Neural crest cell (in vitro differentiated cells): ENCODE results near the gene TRDMT1. TPM values are rescaled to one million over a fixed set of nuclear protein-coding genes. Genes with fewer than 3 reads are reported as not detected.

ENCODE experiments used
- DNase-seq: peaks from one replicate; pipeline ENCODE4 v3.0.0; 2021; ENCODE audit warnings: low read depth, mixed read lengths, low spot score
- H3K27ac Mint-ChIP-seq: one replicate; pipeline ENCODE4 v1.8.0; 2021; ENCODE audit warnings: mild to moderate bottlenecking, mixed read lengths; ENCODE audit not compliant: unreplicated experiment
- H3K27me3 Mint-ChIP-seq: 2 replicates; pipeline ENCODE4 v1.8.0; 2021; ENCODE audit warnings: low read depth, mild to moderate bottlenecking, mixed read lengths
- H3K36me3 Mint-ChIP-seq: 2 replicates; pipeline ENCODE4 v1.8.0; 2021; ENCODE audit warnings: low read depth, mild to moderate bottlenecking, mixed read lengths
- H3K4me1 Mint-ChIP-seq: 2 replicates; pipeline ENCODE4 v1.8.0; 2021; ENCODE audit warnings: mixed read lengths
- H3K4me3 Mint-ChIP-seq: one replicate; pipeline ENCODE4 v1.8.0; 2021; ENCODE audit warnings: mild to moderate bottlenecking, mixed read lengths
- H3K9me3 Mint-ChIP-seq: 2 replicates; pipeline ENCODE4 v1.8.0; 2021; ENCODE audit warnings: mixed read lengths
- total RNA-seq: library from RNA; stranded (reverse); gene quantifications from 2 replicates; pipeline ENCODE4 v1.2.1, GENCODE V29; 2021
- TF ChIP-seq, protein P1 (sequence below): fragments of 200-600 bp; sonication (generic); conservative IDR thresholded peaks from 2 replicates; pipeline ENCODE4 v1.5.0; 2021; ENCODE audit warnings: antibody characterized with exemption, mild to moderate bottlenecking

TRDMT1 gene
- total RNA-seq, 1 donor from 2014 or later, result 17.3 TPM

DNA sequence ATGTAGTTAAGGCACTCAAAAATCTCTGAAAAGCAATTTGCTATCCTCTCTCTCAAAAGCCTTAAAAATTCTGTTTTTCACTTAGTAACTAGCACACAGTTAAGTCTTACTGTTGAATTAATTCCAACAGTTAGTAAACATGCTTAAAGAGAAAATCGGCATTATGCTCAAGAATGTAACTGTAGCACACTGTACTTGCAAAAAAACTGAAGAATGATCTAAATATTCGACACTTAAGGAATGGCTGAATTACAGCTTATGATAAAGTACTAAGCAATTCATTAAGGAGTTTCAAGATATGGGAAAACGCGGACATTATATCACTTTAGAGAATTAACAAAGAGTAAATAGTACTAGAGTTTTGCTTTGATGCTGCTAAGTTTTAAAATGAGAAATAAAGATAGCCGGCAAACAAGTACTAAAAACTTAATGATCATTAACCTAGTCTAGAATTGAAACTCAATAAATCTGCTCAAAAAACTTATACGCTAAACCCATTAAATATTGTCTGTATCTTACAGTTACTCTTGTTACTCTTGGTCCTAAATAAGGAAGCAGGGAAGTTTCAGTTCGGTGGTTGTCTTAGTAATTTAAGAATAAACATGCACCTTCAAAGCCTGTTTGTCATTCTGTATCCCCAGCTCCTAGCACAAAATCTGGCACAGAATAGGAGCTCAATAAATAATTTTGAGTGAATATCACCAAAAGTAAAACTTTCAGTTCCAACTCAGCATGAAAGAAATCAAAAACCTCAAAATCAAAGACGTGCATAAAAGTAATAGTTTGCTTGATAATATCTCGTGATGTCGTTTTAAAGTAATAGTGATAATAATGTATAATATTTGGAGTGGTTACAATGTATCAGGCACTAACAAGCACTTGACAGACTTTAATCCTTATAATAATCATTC lies 1.2 kb downstream of the TRDMT1 start:
- H3K27me3 Mint-ChIP-seq, result no peaks in the 10 kb centered on the region
- H3K27ac Mint-ChIP-seq, result peak overlapping the region; percentile 98
- DNase-seq, result no peak
- TF ChIP-seq, protein P1, sequence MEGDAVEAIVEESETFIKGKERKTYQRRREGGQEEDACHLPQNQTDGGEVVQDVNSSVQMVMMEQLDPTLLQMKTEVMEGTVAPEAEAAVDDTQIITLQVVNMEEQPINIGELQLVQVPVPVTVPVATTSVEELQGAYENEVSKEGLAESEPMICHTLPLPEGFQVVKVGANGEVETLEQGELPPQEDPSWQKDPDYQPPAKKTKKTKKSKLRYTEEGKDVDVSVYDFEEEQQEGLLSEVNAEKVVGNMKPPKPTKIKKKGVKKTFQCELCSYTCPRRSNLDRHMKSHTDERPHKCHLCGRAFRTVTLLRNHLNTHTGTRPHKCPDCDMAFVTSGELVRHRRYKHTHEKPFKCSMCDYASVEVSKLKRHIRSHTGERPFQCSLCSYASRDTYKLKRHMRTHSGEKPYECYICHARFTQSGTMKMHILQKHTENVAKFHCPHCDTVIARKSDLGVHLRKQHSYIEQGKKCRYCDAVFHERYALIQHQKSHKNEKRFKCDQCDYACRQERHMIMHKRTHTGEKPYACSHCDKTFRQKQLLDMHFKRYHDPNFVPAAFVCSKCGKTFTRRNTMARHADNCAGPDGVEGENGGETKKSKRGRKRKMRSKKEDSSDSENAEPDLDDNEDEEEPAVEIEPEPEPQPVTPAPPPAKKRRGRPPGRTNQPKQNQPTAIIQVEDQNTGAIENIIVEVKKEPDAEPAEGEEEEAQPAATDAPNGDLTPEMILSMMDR, result no peak
- peak overlapping the region; percentile 98 for H3K4me3 Mint-ChIP-seq
- H3K36me3 Mint-ChIP-seq, result peaks cover 2% of the 10 kb centered on the region
- H3K4me1 Mint-ChIP-seq, result peaks cover 45% of the 10 kb centered on the region
- H3K9me3 Mint-ChIP-seq, result no peaks in the 10 kb centered on the region

DNA sequence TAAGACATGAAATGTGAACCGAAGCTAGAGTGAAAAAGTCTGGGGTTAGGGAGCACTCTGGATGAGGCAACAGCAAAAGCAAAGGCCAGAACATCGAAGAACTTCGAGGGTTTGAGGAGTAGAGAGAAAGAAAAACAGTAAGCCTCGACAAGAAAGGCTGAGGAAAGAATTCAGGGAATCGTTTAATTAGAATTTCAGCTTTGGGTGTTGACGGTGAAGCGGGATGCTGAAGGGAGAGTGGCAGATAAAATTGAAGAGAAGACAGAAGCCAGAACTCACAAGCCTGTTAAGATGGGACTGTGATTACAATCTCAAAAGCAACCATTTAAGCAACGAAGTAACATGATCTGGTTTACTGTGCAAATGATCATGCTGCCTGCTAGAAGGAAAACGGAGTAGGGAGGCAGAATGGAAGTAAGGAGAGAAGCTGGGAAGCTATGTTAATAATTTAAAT lies 2.1 kb downstream of the TRDMT1 start:
- Mint-ChIP-seq H3K4me3 (peak overlapping the region; percentile 98), H3K27me3 (no peaks in the 10 kb centered on the region), H3K27ac (peak overlapping the region; percentile 98), H3K36me3 (peaks cover 2% of the 10 kb centered on the region), H3K4me1 (peaks cover 45% of the 10 kb centered on the region), H3K9me3 (no peaks in the 10 kb centered on the region)
- TF ChIP-seq, protein P1, result no peak
- no peak for DNase-seq

DNA sequence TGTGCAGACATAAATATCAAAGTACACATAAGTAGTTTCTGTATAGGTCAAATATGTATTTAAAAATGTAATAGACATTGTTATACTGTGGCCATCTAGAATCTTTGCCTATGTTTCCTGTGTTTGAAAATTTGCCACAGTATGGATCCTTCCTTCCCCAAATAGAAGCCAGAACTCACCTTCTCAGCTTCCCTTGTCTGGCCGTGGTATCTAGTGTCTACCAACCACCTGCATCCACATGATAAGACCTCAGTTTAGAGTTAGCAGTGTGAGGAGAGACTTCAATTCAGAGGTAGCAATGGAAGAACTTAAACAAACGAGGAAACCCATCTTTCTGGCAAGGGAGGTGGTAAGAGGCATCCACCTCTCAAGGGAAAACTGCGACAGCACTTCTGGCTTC lies 4.9 kb downstream of the TRDMT1 start:
- peaks cover 29% of the 10 kb centered on the region for H3K4me1 Mint-ChIP-seq

DNA sequence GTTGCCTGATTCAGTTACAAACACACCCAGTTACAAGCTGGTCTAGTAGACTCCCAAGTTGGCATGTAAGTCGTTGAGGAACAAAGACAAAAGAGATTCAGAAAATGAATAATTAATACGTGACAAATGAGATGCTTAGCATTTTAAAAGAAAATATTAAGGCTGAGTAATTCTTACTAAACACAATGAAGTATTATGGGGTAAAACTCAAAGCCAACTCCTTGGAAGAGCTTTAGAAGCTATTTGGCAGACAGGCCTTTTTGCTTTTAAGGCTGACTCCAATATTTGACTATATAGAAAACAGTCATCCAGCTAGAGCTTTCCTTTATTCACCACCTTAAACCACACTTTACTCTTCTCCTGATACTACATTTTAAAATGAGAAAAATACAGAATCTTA lies 5.4 kb downstream of the TRDMT1 start:
- H3K27me3 Mint-ChIP-seq, result no peaks in the 10 kb centered on the region
- peaks cover 10% of the 10 kb centered on the region for H3K36me3 Mint-ChIP-seq
- no peak overlapping the region for H3K27ac Mint-ChIP-seq
- peaks cover 26% of the 10 kb centered on the region for H3K4me1 Mint-ChIP-seq
- no peak for DNase-seq
- H3K4me3 Mint-ChIP-seq, result no peak overlapping the region
- peaks cover 7% of the 10 kb centered on the region for H3K9me3 Mint-ChIP-seq
- TF ChIP-seq, protein P1, result no peak

More for the DNA sequence above, 4.9 kb downstream of the TRDMT1 start:
- Mint-ChIP-seq H3K36me3 (peaks cover 10% of the 10 kb centered on the region), H3K9me3 (peaks cover 7% of the 10 kb centered on the region), H3K27me3 (no peaks in the 10 kb centered on the region), H3K4me3 (no peak overlapping the region), H3K27ac (no peak overlapping the region)
- TF ChIP-seq, protein P1, result no peak
- no peak for DNase-seq

DNA sequence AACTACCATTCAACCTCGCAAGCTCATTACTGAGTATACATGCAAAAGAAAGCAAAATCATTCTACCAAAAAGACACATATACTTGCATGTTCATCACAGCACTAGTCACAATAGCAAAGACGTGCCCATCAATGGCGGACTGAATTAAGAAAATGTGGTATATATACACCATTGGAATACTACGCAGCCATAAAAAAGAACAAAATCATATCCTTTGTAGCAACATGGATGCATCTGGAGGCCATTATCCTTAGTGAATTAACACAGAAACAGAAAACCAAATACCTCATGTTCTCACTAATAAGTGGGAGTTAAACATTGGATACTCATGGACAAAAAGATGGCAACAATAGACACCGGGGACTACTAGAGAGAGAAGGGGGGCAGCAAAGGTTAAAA lies 6.4 kb downstream of the TRDMT1 start:
- Mint-ChIP-seq H3K27me3 (no peaks in the 10 kb centered on the region), H3K9me3 (peaks cover 7% of the 10 kb centered on the region), H3K4me3 (no peak overlapping the region), H3K27ac (no peak overlapping the region), H3K36me3 (peaks cover 10% of the 10 kb centered on the region), H3K4me1 (peaks cover 21% of the 10 kb centered on the region)
- DNase-seq, result no peak
- TF ChIP-seq, protein P1, result no peak
